Measurements from ENCODE around the gene YEATS2.

DNA sequence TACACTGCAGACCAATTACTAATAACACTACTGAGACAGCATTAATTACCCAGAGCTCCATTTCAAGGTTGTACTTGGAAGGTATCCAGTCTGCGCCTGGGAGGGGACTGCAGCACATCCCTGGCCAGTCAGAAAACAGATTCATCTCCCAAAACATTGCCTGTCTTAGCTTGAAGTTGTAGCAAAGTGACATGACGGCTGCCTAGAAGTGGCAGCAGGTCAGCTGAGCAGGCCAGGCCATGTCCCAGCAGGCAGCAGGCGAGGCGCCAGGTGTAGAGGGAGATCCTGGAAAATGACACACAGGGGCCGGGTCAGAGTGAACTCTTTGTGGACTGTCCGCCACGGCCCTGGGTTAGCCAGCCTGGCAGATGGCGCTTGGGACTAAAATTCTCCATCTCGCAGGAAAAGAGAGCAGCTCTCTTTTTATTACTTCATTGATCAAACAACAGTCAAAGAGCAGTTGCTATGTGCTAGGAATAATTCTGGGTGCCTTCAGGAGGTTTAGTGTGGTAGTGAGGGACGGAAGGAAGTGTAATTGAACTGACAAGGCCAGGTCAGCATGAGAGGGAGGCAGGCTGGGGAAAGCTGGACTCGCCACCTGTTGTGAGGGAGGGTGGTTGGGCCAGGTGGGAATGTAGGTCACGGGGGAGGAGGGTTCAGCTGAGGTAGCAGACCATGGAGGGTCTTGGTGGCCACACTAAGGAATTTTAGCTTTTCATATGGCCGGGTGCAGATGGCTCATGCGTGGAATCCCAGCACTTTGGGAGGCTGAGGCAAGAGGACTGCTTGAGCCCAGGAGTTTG is 129.1 kb downstream of the YEATS2 start:
- no peak for TF ChIP-seq CTCF (IDR thresholded peaks at IDR 0.05; ENCODE audit: insufficient read depth, low read depth, low read length)
- TF ChIP-seq EZH2 (IDR thresholded peaks at IDR 0.05; ENCODE audit: insufficient read depth, low read length), result no peak

Data from astrocyte (in vitro differentiated cells and primary cell).